DMS 273 treated with DMSO at 0.1 percent for 48 hours (cell line): ENCODE data around the gene COTL1.

Experiments
- DNase-seq: peaks from one replicate; lab custom pipeline; 2025; lab: John Stamatoyannopoulos, UW

The COTL1 gene

GRCh38 chr16:84617791-84618580 is at the start of gene COTL1:
TSS of gene COTL1 (minus strand) at chr16:84618078. CDS start at chr16:84617914, 164 bp downstream.
- DNase-seq, result peak; percentile 70

- DNase-seq, result no peak
These were observed 48.0 kb upstream of the COTL1 start for GRCh38 chr16:84665843-84666242.

- DNase-seq, result no peak
These were observed 47.5 kb upstream of the COTL1 start for GRCh38 chr16:84665359-84665758.

- DNase-seq, result no peak
These were observed 45.7 kb upstream of the COTL1 start for GRCh38 chr16:84663433-84664101.

GRCh38 chr16:84662471-84662870 is 44.6 kb upstream of the COTL1 start:
- DNase-seq, result no peak

GRCh38 chr16:84661418-84662060 is 43.7 kb upstream of the COTL1 start:
- DNase-seq, result no peak

- no peak for DNase-seq
These were observed 43.1 kb upstream of the COTL1 start for GRCh38 chr16:84660973-84661372.

- DNase-seq, result no peak
These were observed 41.9 kb upstream of the COTL1 start for GRCh38 chr16:84659656-84660300.

GRCh38 chr16:84658690-84659089 is 40.8 kb upstream of the COTL1 start:
- no peak for DNase-seq

- DNase-seq, result no peak
These were observed 39.5 kb upstream of the COTL1 start for GRCh38 chr16:84657229-84657837.

GRCh38 chr16:84656649-84657048 is 38.8 kb upstream of the COTL1 start:
- DNase-seq, result no peak

- no peak for DNase-seq
These were observed 37.1 kb upstream of the COTL1 start for GRCh38 chr16:84654998-84655397.

GRCh38 chr16:84654238-84654637 is 36.4 kb upstream of the COTL1 start:
- no peak for DNase-seq

- DNase-seq, result no peak
These were observed 34.7 kb upstream of the COTL1 start for GRCh38 chr16:84652566-84652965.

- DNase-seq, result no peak
These were observed 32.4 kb upstream of the COTL1 start for GRCh38 chr16:84650062-84650991.

- no peak for DNase-seq
These were observed 31.6 kb upstream of the COTL1 start for GRCh38 chr16:84649511-84649861.

- no peak for DNase-seq
These were observed 31.0 kb upstream of the COTL1 start for GRCh38 chr16:84648595-84649510.

- no peak for DNase-seq
These were observed 30.1 kb upstream of the COTL1 start, which contains the start of gene KLHL36 for GRCh38 chr16:84647828-84648594. TSS of gene KLHL36 (plus strand) at chr16:84648511. CDS start at chr16:84650868, 2,357 bp downstream.

- DNase-seq, result peak; percentile 87
These were observed 25.8 kb upstream of the COTL1 start for GRCh38 chr16:84643674-84644073.
